Kasumi-1 (cell line): Measurements from ENCODE around the gene TMEM239.
"Not testable (repeated sequence)": the region's sequence is repeated elsewhere in the genome, so short reads cannot be mapped to it uniquely, and the experiment has no call there.

Experiments
- DNase-seq, 2 experiments: peaks; one replicate each; lab custom pipeline; 2025; lab: John Stamatoyannopoulos, UW

Gene TMEM239

DNA sequence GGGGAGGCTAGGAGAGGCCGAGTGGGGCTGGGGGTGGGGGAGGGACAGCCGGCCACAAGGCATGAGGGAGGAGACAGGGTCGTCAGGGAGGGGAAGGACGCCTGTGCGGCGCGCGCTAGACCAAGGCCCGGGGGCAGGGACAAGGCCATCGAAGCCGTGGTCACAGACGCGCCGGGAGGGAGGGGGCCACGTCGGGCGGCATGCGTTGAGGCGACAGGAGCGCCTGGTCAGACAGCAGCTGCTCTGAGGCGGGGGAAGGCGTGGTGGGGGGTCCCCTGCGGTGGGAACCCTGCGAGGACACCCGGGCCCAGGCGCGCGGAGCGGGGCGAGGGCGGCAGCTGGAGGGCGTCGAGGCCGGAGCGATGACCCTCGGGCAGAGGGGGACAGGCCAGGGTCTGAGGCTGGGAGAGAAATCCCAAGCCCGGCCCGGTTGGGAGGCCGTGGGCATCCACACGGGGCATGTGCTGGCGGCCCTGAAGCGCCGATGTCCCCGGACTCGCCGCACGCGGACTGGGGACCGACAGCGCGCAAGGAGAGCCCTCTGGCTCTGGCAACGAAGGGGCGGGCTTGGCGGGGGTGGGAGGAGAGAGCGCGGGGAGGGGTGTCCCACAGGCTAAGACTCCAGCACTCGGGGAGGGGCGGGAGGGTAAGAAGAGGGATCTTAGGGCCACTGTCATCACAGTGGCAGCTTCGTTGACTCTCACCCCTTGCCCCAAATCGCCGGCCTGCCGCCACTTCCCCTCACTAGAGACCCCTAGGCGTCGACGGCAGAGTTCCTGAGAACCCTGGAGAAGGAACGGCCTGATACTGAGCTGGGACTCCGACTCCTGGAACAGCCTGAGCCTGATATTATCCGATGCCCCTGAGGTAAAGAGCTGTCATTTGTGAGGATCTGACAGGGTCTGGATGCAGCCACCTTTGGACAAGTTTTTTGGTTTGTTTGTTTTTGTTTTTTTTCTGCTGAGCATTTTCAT lies 5.0 kb downstream of the TMEM239 start:
- no peak for DNase-seq

GRCh38 chr20:2822073-2822472 lies 5.9 kb downstream of the TMEM239 start:
- DNase-seq, result no peak

- no peak for DNase-seq
Observed at GRCh38 chr20:2825761-2826160, 9.6 kb downstream of the TMEM239 start.

DNA sequence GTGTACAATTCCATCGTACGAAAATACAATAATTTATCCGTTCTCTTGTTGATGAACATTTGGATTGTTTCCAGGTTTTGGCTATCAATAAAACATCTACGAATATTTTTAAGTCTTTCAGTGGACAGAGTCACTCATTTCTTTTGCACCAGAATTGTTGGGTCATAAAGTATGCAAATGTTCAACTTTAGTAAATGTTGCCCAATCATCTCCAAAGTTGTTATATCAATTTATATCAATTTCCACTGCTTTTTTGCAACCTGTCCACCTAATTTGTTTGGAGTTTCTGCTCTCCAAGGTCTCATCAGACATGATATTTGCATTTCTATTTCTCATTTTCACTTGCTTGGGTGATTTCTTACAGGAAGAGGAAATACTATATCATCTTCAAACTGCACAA lies 10.5 kb downstream of the TMEM239 start:
- DNase-seq, result no peak

DNA sequence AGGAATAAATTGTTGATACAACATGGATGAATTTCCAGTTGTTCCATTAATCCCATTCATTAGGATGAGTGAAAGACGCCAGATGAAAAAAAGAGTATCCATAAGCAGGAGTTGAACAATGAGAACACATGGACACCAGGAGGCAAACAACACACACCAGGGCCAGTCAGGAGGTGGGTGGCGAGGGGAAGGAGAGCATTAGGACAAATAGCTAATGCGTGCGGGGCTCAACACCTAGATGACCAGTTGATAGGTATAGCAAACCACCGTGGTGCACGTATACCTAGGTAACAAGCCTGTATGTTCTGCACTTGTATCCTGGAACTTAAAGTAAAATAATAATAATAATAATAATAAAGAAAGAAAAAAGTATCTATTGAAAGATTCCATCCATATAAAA lies 13.2 kb downstream of the TMEM239 start:
- DNase-seq, result no peak

DNA sequence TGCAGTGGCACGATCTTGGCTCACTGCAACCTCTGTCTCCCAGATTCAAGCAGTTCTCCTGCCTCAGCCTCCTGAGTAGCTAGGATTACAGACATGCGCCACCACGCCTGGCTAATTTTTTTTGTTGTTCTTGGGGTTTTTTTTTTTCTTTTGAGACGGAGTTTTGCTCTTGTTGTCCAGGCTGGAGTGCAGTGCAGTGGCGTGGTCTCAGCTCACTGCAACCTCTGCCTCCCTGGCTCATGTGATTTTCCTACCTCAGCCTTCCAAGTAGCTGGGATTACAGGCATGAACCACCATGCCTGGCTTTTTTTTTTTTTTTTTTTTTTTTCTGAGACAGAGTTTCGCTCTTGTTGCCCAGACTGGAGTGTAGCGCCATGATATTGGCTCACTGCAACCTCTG lies 15.0 kb downstream of the TMEM239 start:
- DNase-seq, result not testable (repeated sequence)

GRCh38 chr20:2833761-2834160 lies 17.6 kb downstream of the TMEM239 start:
- no peak for DNase-seq

- DNase-seq, result no peak
Observed at GRCh38 chr20:2834401-2835110, 18.4 kb downstream of the TMEM239 start.

DNA sequence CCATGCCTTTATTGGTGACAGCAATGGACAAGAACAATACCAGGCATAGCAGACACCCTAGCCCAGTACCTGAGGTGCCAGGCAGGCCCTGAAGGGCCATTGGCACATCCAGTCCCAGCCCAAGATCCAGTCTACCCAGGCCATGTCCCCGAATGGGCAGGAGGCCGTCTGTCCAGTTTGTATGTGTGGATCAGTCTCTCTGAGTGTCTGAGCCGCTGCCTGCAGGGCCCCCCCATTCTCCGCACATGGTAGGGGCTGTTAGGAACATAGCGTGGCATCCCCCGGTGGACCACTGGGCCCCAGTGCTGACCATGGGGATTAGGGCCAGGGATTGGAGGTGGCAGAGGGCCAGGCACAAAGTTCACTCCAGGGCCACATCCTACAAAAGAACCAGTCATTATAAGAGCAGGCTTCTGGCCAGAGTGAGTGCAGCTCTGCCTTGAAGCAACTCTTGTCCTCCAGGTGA lies 19.2 kb downstream of the TMEM239 start:
- DNase-seq, result no peak

DNA sequence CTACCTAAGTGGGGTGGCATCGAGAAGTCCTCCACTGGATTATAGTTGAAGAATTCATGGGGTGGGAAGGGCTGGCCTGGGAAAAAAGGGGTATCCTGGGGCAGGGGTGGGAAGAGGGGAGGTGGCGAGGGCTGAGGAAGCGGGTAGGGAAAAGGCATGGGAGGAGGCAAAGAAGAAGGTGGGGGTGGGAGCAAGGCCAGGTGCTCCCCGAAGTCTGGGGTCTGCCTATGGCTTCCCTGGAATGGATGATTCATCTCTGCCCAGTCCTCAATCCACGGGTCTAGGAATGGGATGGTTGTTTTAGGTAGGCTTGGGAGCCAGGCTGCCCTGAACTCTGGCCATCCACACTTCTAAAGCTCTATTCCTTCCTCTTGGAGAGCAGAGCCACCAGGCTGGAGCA lies 19.9 kb downstream of the TMEM239 start:
- DNase-seq, result no peak

DNA sequence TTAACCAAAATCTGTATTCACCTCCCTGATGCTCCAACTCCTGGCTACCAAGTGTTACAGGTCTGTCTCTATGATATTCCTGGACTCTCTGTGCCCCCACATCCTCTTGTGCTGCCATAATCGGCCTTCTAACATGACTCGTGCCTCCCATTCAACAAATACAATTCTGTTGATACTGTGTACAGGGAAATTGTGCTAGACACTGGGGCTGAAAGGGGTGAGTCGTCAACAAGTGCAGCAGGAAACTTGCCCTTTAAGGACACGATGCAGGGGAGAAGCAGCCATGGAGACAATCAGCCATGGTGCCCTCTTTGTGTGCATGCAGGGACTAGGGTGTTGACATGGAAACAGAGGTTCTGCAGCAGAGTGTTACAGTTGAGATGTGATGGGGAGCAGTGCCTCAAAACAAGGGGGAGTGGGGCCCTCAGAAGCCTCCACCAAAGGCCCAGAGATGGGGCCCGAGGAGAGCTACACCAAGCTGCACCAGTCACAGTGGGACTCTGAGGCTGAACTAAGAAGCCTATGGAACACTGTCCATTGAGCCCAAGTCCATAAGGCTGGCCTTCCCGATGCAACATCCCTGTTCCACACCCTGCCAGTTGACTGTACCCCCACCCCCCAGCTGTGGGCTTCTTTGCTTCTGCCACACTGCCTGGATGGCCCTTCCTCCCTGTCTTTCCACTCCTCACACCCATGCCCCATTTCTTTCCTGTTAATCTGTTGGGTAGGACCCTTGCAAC lies 21.2 kb downstream of the TMEM239 start:
- DNase-seq, result no peak

DNA sequence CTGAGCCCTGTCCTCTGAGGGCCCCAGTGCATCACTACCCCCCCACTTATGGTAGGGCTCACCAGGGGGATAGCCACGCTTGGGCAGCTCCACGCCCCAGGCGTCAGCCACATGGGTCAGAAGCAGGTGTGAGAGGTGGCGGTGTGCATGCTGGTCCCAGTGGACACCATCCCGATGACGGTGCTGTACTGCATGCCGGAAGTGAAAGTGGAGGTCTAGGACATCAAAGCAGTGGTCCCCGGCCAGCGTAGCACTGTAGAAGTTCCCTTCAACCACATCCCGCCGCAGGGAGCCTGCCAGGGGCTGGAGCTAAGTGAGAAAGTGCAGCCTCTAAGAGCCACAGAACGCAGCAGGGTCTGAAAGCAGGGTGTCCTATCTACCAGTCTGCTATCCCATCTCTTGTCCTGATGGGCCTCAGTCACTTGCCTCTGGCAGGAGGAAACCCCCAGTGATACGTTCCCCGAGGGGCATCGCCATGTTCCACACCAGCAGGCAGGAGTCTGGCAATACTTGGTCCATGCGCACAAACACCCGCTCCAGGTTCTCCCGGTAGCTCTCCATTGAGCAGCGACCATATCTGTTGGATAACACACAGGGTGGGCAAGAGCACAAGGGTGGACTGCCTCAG lies 22.1 kb downstream of the TMEM239 start:
- no peak for DNase-seq

DNA sequence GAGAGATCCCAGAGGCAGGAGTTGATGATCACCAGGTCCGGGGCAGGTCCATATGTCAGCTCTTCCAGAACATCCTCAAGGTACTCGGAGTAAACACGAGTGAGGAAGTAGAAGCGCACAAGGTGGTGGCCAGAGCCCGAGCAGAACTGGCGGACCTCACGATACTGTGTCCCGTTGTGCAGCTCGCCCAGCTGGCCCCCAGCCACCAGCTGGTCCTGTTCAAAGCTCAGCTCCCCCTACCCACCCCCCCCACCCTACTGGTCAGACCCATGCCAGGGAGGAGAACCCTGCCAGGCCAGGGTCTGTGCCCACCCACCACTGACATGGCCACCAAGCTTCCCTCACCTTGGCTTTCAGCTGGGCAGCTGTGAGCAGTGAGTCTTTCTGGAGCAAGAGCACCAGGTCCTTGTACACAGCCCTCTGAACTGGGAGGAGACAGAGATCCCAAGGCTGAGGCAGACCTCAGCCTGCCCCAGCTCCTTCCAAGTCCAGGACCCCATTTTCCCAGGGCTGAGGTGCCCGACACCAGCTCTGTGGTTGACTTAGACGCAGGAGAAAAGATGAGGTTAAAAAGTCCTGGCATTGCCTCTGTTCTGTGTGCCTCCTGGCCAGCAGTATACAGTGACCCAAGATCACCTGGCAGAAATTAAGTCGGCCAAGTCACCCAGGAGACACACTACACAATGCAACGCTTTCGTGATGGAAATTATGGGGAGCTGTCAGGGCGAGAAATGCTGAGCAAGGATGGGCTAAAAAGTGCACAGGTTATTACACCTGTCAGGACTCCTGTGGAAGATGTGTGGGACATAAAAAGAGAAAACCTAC lies 22.9 kb downstream of the TMEM239 start:
- no peak for DNase-seq

DNA sequence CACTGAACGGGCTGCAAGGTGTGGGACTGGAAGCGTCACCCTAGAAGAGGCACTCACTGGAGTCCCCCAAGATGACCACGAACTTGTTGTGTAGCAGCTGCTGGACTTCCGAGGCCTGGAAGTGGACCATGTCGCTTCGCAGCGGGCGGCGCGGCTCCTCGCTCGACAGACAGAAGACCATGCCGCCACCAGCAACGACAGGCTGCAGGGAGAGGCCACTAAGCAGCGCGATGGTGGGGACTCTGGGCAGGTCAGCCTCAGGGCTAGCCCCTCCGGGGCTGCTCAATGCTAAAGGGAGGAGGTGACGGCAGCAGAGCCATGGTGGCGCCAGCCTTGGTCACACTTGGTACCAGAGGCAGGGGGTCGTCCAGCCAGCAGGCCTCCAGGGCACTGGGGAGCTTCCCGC lies 23.6 kb downstream of the TMEM239 start:
- no peak for DNase-seq

DNA sequence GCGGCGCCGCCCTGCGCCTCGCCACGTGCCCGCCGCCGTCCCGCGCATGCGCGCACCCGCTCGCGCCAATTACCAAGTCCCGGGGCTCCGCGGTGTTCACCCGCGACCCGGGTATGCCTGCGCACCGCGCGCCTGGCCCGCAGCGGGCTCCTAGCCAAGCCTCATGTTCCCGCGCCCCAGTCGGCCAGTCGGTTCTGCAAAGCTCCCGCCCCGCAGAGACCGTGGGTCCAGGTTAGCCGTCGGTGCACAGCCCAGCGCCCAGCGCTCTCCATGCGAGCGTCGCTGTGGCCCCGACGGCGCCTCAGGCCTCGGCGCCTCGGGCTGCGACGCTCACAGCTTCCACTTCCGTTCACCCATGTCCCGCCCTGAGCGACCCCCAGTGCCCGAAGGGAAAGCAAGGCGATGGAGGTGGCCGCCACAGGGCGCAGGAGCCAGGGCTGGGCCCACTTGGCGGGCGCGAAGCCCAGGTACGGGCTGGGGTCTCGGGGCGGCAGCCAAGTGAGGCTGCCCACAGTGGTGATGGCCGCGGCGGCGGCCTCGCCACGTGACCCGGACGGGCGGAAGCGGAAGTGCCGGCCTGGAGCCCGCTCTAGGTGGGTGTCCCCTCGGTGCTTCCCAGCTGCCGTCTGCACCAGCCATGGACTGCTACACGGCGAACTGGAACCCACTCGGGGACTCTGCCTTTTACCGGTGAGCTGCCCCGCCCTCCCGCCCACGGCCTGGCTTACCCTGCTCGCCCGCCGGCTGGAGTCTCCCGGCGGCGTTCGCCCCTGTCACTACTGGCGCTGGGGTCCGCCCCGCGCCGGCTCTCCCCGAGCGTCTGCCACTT lies 24.2 kb downstream of the TMEM239 start, which contains the start of the genes PCED1A and VPS16:
Gene PCED1A, minus strand, starts transcription at position 518 of the 829 bp plus-strand sequence. CDS start 743 bp downstream, outside the sequence.
Gene VPS16, plus strand, starts transcription at position 608 of the 829 bp plus-strand sequence. Its CDS starts 30 bp downstream, at position 638.
- DNase-seq, result peak; percentile 76 to 85

GRCh38 chr20:2840967-2841531 lies 24.9 kb downstream of the TMEM239 start:
- DNase-seq, result peak; percentile 27 to 40

- peak; percentile 15 to 35 for DNase-seq
Observed at GRCh38 chr20:2845607-2846006, 29.4 kb downstream of the TMEM239 start.

GRCh38 chr20:2846698-2847097 lies 30.5 kb downstream of the TMEM239 start:
- DNase-seq, result no peak

DNA sequence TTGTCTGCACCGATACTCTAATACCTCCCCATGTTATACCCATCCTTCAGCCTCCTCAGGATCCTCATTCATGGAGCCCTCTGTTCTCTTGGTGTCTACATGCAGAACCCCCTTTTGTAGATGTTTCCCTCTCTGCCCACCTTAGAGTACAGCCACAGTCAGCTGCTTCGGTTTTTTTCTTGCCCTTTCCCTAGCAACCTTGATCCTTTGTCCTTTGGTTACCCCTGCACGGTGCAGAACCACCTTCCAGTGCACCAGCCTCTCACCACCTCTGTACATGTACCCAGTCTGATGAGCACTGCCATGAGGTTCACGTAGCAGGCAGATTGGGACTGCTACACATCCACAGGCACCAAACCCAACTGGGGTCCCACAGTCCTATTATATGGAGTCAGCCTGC lies 31.6 kb downstream of the TMEM239 start:
- DNase-seq, result no peak
